ENCODE results near the gene ZMIZ2. TPM values are rescaled to one million over a fixed set of nuclear protein-coding genes. Genes with fewer than 3 reads are reported as not detected.
"Not testable (repeated sequence)": the region's sequence is repeated elsewhere in the genome, so short reads cannot be mapped to it uniquely, and the experiment has no call there.

ZMIZ2 gene
- total RNA-seq, 1 donor from 2014 or later: 76.8 TPM

DNA sequence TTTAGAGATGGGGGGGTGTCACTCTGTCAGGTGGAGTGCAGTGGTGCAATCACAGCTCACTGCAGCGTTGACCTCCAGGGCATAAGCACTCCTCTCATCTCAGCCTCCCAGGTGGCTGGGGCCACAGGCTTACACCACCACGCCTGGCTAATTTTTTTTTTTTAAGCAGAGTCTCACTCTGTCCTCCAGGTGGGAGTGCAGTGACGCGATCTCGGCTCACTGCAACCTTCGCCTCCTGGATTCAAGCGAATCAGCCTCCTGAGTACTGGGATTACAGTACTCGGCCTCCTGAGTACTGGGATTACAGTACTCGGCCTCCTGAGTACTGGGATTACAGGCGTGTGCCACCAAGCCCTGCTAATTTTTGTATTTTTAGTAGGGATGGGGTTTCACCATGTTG is 24.2 kb downstream of the ZMIZ2 start:
- TF ChIP-seq, protein P1, sequence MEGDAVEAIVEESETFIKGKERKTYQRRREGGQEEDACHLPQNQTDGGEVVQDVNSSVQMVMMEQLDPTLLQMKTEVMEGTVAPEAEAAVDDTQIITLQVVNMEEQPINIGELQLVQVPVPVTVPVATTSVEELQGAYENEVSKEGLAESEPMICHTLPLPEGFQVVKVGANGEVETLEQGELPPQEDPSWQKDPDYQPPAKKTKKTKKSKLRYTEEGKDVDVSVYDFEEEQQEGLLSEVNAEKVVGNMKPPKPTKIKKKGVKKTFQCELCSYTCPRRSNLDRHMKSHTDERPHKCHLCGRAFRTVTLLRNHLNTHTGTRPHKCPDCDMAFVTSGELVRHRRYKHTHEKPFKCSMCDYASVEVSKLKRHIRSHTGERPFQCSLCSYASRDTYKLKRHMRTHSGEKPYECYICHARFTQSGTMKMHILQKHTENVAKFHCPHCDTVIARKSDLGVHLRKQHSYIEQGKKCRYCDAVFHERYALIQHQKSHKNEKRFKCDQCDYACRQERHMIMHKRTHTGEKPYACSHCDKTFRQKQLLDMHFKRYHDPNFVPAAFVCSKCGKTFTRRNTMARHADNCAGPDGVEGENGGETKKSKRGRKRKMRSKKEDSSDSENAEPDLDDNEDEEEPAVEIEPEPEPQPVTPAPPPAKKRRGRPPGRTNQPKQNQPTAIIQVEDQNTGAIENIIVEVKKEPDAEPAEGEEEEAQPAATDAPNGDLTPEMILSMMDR (IDR thresholded peaks at IDR 0.05; ENCODE audit: insufficient read depth, low read depth, low read length): no peak
- TF ChIP-seq EZH2 (IDR thresholded peaks at IDR 0.05; ENCODE audit: insufficient read depth, low read length): no peak
- H3K4me1 Mint-ChIP-seq (ENCODE audit: low read depth, unreplicated experiment): peaks cover 16% of the 10 kb centered on the region
- DNase-seq (ENCODE audit: low read depth) (no peak), FAIRE-seq (no peak)
- H3K27me3 Mint-ChIP-seq (ENCODE audit: low read depth, unreplicated experiment): no peaks in the 10 kb centered on the region
- no peak overlapping the region for H3K9ac ChIP-seq (ENCODE audit: low read length)
- H3K4me2 ChIP-seq (ENCODE audit: low read length): no peak overlapping the region
- H3K9me3 ChIP-seq (ENCODE audit: insufficient read depth, low read depth, low read length): no peaks in the 10 kb centered on the region
- no peaks in the 10 kb centered on the region for H3K36me3 ChIP-seq (ENCODE audit: insufficient read depth, low read length)
- no peak overlapping the region for H2AFZ ChIP-seq (ENCODE audit: low read depth, low read length)
- no peaks in the 10 kb centered on the region for H3K9me3 Mint-ChIP-seq (ENCODE audit: unreplicated experiment)
- peaks cover 21% of the 10 kb centered on the region for H3K4me1 ChIP-seq (ENCODE audit: insufficient read depth, low read length)
- H3K27ac Mint-ChIP-seq (ENCODE audit: unreplicated experiment): no peak overlapping the region
- H3K4me3 Mint-ChIP-seq (ENCODE audit: unreplicated experiment): no peak overlapping the region
- peaks cover 2% of the 10 kb centered on the region for H3K36me3 Mint-ChIP-seq (ENCODE audit: low read depth, unreplicated experiment)
- H3K4me3 ChIP-seq (ENCODE audit: insufficient read depth, low read depth, low read length): no peak overlapping the region
- no peak overlapping the region for H3K27ac ChIP-seq (ENCODE audit: low read depth, low read length)
- peaks cover 7% of the 10 kb centered on the region for H4K20me1 ChIP-seq (ENCODE audit: insufficient read depth, low read length)
- H3K27me3 ChIP-seq (ENCODE audit: insufficient read depth, low read length): no peaks in the 10 kb centered on the region
- H3K79me2 ChIP-seq (ENCODE audit: insufficient read depth, low read length): no peaks in the 10 kb centered on the region

DNA sequence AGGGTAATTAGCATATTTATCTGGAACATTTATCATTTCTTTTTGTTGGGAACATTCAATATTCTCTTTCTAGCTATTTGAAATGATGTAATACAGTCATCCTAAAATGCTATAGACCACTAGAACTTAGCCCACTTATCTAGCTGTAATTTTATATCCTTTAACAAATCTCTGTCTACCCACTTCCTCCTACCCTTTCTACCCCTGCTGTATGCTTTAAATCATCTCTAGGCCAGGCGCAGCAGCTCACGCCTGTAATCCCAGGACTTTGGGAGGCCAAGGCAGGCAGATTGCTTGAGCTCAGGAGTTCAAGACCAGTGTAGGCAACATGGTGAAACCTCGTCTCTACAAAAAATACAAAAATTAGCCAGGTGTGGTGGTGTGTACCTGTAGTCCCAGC is 25.8 kb downstream of the ZMIZ2 start:
- not testable (repeated sequence) for H3K36me3 ChIP-seq (ENCODE audit: insufficient read depth, low read length); H3K27me3 Mint-ChIP-seq (ENCODE audit: low read depth, unreplicated experiment); H3K9me3 ChIP-seq (ENCODE audit: insufficient read depth, low read depth, low read length); H3K9me3 Mint-ChIP-seq (ENCODE audit: unreplicated experiment); H3K4me1 ChIP-seq (ENCODE audit: insufficient read depth, low read length); H3K27me3 ChIP-seq (ENCODE audit: insufficient read depth, low read length); H3K27ac ChIP-seq (ENCODE audit: low read depth, low read length); DNase-seq (ENCODE audit: low read depth); H3K27ac Mint-ChIP-seq (ENCODE audit: unreplicated experiment); H3K79me2 ChIP-seq (ENCODE audit: insufficient read depth, low read length); H3K9ac ChIP-seq (ENCODE audit: low read length); H3K36me3 Mint-ChIP-seq (ENCODE audit: low read depth, unreplicated experiment); H3K4me1 Mint-ChIP-seq (ENCODE audit: low read depth, unreplicated experiment); H3K4me3 ChIP-seq (ENCODE audit: insufficient read depth, low read depth, low read length); H3K4me3 Mint-ChIP-seq (ENCODE audit: unreplicated experiment); H2AFZ ChIP-seq (ENCODE audit: low read depth, low read length); H4K20me1 ChIP-seq (ENCODE audit: insufficient read depth, low read length); FAIRE-seq; H3K4me2 ChIP-seq (ENCODE audit: low read length)

DNA sequence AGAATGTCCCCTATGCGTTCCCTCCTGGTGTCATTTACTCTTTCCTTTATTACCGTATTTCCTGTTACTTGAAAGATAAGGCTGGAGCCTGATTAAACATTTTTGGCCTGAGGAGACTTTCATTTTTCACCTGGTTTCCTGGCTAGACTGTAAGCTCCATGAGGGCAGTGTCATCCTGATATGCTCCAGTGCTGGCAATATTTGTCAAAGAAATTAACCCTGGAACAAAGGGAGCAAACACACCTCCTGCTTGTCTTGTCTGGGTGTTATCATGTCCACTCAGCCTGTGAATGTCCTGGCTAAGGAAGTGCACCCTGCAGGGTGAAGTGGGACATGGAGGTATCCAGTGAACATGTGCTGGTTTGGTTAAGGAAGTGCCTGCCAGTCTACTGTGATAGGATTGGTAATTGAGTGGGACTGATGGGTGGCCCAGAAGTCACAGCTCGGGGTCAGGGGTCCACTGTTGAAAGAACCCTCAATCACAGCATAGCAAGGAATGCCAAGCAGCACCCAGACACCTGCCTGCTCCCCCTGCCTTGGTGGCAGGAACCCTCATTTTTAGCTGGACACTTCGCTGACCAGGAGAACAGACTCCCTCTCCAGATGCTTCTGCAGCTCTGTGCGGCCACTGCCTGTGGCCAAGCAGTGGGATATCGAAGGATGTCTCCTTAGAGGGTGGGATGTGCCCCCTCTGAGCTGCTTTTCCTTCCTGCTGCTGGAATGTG is 26.9 kb downstream of the ZMIZ2 start:
- Histone ChIP-seq H4K20me1 (ENCODE audit: insufficient read depth, low read length) (no peaks in the 10 kb centered on the region), H3K27ac (ENCODE audit: low read depth, low read length) (no peak overlapping the region), H3K4me1 (ENCODE audit: insufficient read depth, low read length) (no peaks in the 10 kb centered on the region), H3K27me3 (ENCODE audit: insufficient read depth, low read length) (no peaks in the 10 kb centered on the region), H3K4me3 (ENCODE audit: insufficient read depth, low read depth, low read length) (no peak overlapping the region), H3K9ac (ENCODE audit: low read length) (no peak overlapping the region), H3K9me3 (ENCODE audit: insufficient read depth, low read depth, low read length) (no peaks in the 10 kb centered on the region), H3K79me2 (ENCODE audit: insufficient read depth, low read length) (no peaks in the 10 kb centered on the region), H3K36me3 (ENCODE audit: insufficient read depth, low read length) (no peaks in the 10 kb centered on the region), H2AFZ (ENCODE audit: low read depth, low read length) (no peak overlapping the region), H3K4me2 (ENCODE audit: low read length) (no peak overlapping the region)
- Mint-ChIP-seq H3K27ac (ENCODE audit: unreplicated experiment) (no peak overlapping the region), H3K27me3 (ENCODE audit: low read depth, unreplicated experiment) (no peaks in the 10 kb centered on the region), H3K9me3 (ENCODE audit: unreplicated experiment) (no peaks in the 10 kb centered on the region), H3K4me3 (ENCODE audit: unreplicated experiment) (no peak overlapping the region), H3K4me1 (ENCODE audit: low read depth, unreplicated experiment) (no peaks in the 10 kb centered on the region), H3K36me3 (ENCODE audit: low read depth, unreplicated experiment) (no peaks in the 10 kb centered on the region)
- no peak for FAIRE-seq
- DNase-seq (ENCODE audit: low read depth): no peak
- no peak for TF ChIP-seq EZH2 (IDR thresholded peaks at IDR 0.05; ENCODE audit: insufficient read depth, low read length)
